ENCODE data around the gene FBXL14.

Gene FBXL14

DNA sequence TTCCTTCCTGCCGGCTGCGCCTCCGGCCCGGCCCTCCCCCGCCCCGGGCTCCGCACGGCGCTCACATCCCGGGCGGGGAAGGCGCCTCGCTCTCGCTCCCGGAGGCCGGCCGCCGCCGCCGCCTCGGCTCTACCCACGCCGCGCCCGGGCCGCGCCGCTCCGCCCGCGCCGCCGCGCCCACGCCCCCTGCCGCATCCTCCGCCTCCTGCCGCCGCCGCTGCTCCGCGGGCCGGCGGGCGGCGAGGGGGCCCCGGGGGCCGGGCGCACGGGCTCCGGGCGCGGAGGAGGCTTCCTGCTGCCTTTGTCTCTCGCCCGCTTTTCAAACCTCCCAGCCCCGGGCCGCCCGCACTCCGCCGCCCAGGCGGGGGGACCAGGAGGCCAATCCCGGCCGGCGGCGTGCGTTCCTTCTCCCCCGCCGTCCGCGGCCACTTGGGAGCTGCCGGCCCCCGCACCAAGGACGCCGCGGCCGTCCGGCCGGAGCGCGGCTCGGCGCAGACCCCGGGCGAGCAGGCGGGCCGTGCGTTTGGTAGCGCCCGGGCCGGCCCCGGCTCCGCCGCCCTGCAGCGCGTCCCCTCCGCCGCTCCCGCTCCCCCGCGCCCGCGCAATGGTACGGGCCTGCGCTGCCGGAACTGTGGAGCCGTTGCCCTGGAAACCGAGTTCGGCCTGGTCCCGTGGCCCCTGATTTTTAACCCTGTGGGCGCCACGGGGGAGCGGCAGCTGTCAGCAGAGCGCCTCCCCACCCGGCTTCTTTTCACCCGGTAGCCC, at the start of gene FBXL14:
TSS of gene FBXL14 (minus strand) at position 321 of the 765 bp plus-strand sequence. CDS start 515 bp downstream, outside the sequence.
- DNase-seq (ENCODE audit: low read depth): no peak

GRCh38 chr12:1643905-1644533, 49.6 kb upstream of the FBXL14 start:
- no peak for DNase-seq (ENCODE audit: low read depth)

DNA sequence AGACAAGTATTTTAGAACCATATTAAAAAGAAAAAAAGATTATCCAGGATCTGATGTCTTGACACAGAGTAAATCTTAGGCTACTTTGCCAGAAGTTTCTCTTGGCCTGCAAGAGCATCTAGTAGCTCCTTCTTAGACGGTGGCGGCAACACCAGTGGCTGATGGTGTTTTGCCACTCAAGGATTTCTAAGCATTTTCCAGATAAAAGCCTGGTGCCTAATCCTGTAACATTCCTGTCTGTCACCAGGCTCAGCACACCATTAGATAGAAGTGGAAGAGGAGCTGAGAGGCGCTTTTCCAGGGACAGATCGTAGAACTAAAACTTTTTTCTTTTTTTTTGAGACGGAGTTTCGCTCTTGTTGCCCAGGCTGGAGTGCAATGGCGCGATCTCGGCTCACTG, 48.7 kb upstream of the FBXL14 start:
- DNase-seq (ENCODE audit: low read depth): no peak

DNA sequence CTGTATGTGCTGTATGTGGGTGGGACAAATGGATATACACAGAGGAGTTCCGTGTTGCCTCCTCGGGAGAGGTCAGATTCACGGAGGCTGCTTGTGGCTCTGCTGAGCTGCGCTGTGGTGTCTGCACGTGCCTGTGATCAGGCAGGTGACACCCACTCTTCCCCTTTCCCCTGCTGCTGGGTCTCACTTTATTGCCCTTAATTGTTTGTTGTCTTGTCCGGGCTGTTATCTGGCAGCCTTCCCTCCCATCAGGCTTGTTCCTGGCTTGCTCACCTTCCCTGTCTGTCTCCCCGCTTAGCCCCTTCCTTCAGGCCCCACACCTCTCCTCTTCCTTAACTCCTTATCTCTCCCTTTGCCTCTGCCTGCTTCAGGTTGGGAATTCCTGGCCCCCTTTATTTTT, 48.1 kb upstream of the FBXL14 start:
- no peak for DNase-seq (ENCODE audit: low read depth)

GRCh38 chr12:1640328-1641234, 46.2 kb upstream of the FBXL14 start:
- no peak for DNase-seq (ENCODE audit: low read depth)

GRCh38 chr12:1639538-1639937, 45.2 kb upstream of the FBXL14 start:
- no peak for DNase-seq (ENCODE audit: low read depth)

DNA sequence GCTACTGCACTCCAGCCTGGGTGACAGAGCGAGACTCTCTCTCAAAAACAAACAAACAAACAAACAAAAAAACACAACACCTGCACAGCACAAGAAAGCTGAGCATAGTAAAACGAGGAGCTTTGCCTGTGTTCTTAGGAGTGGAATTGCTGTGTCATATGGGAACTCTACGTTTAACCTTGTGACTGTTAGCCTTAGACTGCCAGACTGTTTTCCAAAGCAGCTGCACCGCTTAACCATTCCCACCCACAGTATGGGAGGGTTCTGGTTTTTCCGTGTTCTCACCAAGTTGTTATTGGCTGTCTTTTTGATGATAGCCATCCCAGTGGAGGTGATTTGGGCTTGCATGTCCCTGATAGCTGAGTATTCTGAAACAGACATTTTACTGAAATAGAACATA, 43.8 kb upstream of the FBXL14 start:
- no peak for DNase-seq (ENCODE audit: low read depth)

DNA sequence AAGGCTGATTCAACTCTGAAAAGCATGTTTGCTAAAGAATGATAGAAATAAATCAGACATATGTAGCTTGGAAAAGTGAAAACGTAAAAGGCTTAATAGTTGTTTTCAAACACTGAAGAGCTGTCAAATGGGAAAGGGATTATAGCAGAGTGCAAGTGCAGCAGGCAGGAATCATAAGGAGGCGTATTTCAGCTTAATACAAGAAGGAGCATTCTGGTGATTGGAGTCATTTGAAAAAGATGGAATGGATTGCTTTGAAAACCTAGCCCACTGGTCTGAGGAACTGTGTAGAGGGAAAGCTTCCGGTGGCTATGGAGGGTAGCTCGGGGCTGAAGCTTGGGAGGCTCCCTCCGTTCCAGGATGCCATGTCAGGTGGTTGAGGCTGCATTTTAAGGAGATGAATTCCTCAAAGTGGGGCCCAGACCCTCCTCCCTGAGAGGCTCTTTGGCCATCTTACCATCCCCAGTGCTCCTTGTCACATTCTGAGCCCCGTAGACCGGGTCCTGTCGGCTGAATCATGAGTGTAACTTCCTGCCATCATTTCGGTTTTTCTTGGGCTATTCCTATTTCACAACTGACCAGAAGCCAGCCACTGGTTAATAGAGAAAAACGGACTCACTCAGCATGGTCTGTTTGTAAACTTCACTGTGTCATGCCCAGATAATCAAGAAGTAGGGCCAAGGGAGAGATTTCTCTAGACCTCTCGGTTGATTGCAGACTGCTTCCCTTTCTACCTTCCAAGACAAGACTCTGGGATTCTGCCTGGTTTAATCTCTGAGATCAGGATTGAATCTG, 41.1 kb upstream of the FBXL14 start:
- DNase-seq (ENCODE audit: low read depth): no peak

DNA sequence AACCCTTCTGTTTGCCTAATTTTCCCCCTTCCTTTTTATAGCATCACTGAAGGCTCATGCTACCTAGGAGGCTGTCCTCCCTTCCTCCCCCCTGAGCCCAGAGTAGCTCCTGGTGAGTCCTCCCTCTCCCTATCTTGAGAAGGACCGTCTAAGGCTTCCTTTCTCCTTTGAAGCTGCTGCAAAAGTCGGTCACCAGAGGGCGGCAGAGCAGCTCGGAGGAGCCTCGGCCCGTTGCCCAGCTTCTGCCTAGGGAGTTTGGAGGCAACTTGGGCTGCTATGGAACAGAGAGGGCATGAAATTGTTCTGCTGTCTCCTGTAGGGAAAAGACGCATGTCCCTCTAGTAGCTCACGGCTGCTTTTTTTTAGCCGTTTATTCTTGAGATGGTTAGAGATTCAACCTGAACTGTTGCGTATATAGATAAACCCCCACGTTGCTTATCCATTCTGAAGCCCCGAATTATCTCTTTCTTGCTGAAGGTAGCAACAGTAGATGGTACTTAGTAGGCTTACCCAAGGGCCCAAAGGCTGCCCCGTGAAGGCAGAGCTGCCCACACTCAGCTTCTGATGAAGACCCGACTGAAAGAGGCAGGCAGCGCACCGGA, 40.3 kb upstream of the FBXL14 start:
- DNase-seq (ENCODE audit: low read depth): no peak

- DNase-seq (ENCODE audit: low read depth): no peak
Measured at GRCh38 chr12:1634149-1634548, 39.8 kb upstream of the FBXL14 start.

DNA sequence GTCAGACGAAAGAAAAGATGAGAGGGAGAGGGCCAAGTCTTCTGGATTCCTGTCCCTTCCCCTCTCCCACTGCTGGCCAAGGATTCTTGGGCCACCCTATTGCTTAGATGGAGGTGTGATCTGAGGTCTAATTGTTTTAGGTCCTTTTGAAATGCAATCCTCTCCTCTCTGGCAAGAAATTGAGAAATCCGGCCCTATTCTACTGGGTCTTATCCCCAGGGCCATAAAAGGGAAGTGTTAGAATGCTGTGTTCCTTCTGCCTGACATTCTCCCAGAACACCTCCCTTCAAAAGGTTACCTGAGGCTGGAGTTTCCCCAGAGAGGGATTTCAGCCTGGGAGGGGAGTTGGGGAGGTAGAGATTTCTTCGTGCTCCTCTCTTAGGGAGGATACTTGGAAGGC, 39.1 kb upstream of the FBXL14 start:
- no peak for DNase-seq (ENCODE audit: low read depth)

- no peak for DNase-seq (ENCODE audit: low read depth)
Measured at GRCh38 chr12:1632702-1633101, 38.3 kb upstream of the FBXL14 start.

DNA sequence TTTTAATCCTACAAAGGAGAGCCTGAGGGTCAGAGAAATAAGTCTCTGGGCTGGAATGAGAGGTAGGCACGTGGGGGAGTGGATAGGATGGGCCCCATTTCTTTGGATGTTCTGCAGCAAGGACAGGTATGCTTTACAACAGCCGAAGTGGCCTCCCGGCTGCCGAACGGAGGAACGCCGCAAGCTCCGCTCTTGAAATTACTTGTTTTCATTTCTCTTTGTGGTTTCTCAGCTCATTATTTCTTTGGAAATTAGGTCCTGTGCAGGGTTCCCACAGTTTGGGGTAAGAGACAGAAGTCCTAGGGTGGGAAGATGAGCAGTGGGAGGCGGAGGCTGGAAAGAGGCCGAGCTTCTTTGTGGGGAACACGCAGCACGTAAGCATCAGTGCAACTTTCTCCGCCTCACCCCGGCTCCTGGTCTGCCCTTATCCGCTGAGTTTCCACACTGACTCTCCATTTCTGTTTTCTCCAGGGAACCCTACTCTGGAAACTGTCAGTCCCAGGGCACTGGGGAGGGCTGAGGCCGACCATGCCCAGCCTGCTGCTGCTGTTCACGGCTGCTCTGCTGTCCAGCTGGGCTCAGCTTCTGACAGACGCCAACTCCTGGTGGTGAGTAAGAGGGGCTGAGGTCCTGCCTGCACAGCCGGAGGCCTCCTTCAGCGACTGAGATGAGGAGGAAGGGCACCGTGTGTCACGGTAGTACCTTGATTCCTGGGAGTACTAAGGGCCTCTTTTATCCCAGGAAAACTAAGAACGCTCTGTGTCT, 36.6 kb upstream of the FBXL14 start:
- no peak for DNase-seq (ENCODE audit: low read depth)

GRCh38 chr12:1630133-1630826, 35.9 kb upstream of the FBXL14 start:
- no peak for DNase-seq (ENCODE audit: low read depth)

DNA sequence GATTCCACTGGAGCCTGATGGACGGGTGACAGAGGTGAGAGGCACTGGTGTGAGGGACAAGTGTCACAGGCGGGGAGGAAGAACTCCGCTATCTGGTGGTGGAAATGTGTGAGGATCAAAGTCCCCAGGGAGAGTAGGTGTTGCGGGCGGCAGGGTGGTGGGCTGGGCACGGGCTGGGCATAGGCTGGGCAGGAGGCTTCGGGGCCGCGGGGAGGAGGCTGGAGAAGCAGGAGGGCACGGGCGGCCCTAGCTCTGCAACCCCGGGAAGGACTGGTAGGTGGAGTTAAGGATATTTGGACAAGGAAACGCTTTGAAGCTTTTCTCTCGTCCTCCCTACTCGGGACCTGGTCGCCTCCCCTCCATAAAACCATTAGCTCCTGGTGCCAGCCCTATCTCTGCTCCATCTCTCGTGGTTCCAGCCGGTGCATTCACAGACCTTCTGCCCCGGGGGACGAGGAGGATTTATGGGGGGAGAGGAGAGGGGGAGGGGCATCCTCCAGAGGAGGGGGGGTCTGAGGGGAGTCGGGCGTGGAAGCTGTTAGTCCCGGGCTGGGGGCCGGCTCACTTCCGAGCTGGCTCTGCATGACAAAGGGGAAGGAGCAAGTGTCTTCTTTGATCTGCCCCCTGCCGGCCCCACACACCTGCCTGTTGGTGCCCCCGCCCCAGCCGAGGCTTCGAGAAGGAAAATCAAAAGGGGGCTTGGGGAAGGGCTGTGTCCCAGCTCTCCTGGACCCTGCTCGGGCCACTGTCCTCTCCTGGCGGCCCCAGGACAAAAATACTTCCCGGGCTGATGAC, 35.2 kb upstream of the FBXL14 start:
- no peak for DNase-seq (ENCODE audit: low read depth)

GRCh38 chr12:1628666-1629337, 34.4 kb upstream of the FBXL14 start, which contains the start of gene WNT5B:
WNT5B (plus strand) TSS chr12:1629231; CDS start chr12:1631355, 2,124 bp downstream.
- no peak for DNase-seq (ENCODE audit: low read depth)

DNA sequence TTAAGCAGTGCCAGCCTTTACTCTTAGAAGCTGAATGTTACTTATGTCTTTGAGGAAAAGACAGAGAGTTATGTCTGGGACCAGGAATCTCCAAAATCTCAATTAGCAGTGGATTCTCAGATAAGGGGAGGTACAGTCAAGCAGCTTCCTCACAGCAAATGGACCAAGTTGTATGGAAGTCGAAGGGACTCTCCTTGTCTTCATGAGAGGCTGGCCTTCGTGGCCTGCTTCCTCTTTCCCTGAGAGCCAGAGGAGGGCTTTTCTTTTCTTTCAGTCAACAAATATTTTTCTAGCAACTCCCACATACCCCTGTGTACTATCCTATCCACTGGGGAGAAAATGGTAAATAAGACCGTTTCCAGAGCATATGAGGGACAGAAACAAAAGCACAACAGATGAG, 28.0 kb upstream of the FBXL14 start:
- DNase-seq (ENCODE audit: low read depth): no peak

DNA sequence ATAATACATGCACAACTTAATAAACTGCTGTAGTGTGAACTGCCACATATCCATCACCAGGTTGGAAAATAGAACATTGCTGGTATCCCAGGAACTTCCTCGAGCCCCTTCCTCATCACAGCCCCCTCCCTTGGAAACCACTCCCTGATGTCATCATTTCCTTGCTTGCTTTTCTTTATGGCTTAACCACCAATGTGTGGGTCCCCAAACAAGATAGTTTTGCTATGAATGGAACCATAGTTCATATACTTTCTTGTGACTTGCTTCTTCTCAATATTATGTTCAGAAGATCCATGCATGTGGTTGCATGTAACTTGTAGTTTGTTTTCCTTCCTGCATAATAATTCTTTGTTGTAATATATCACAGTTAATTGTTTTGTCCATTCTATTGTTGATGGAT, 25.7 kb upstream of the FBXL14 start:
- DNase-seq (ENCODE audit: low read depth): no peak

DNA sequence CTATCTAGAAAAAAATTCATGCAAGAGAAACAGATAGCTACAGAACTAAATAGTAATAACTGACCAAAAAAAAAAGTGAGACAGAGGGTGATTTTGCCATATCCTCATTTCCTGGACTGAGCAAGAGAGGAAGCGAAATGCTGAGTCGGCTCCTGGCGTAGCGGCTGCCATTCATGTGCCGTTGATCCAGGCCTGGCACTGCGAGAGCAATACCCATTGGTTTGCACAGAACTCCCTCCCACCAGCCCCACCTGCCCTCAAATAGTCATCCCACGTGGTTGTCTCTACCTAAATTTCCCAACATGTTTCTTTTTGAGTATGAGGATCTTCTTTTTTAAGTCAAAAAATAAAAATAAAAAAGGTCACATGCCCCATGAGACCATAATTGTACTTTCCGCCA, 25.2 kb upstream of the FBXL14 start:
- DNase-seq (ENCODE audit: low read depth): no peak

All from HS-5 (cell line).